Lung microvascular endothelial cell (primary cell): ENCODE data around the gene RAD9A. TPM values are rescaled to one million over a fixed set of nuclear protein-coding genes. Genes with fewer than 3 reads are reported as not detected.

Source experiments
- DNase-seq, 2 donors: peaks; one replicate each; pipeline versions ENCODE4 v3.0.0 to v3.0.0-alpha.2; 2010; ENCODE audit warnings: low read depth in 2 of 2
- total RNA-seq: library from RNA; depleted of rRNA; stranded (reverse); fragments of >200 nt; gene quantifications from 2 replicates; pipeline ENCODE4 v1.2.1, GENCODE V29; 2014

The RAD9A gene
- total RNA-seq, 1 donor from 2014 or later, result 3.0 TPM

DNA sequence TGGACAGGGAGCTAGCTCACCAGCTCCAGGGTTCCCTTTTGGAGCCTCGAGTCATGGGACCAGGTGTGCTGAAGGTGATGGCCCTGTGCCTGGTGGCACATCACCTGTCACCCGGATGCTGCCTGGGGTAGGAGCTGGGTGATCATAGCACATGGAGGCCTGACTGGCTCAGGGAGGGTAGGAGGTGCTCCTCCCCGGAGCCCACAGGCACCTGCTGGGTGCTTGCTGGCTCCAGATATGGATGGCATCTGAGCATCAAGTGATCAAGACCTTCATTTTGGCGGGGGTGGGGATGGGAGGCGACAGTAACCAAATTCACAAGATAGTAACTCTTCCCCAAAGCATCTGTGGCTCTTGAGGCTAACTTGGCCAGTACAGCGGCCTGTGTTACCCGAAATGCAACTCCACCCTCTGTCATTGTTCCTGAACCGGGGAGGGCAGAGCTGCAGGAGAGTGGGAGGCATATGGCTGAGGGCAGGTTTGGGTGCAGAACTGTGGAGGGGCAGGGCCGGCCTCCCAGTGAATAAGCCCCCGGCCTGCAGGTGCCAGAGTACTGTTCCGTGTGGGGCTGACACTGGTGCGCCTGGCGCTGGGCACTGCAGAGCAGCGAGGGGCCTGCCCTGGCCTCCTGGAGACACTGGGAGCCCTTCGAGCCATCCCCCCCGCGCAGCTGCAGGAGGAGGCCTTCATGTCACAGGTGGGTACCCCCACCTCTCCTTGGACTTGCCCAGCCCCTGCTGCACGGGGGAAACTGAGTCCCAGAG, 16.8 kb downstream of the RAD9A start:
- DNase-seq, result no peak

DNA sequence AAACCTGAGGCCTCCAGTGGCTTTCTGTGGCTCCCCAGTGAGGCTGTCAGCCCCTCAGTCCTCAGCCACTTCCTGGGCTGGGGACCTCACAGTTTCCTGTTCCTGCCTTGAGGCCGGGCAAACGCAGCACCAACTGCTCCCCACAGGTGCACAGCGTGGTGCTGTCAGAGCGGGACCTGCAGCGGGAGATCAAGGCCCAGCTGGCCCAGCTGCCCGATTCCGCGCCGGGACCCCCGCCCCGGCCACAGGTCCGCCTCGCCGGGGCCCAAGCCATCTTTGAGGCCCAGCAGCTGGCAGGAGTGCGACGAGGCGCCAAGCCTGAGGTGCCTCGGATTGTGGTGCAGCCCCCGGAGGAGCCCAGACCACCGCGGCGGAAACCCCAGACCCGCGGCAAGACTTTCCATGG, 17.5 kb downstream of the RAD9A start:
- DNase-seq, result no peak

DNA sequence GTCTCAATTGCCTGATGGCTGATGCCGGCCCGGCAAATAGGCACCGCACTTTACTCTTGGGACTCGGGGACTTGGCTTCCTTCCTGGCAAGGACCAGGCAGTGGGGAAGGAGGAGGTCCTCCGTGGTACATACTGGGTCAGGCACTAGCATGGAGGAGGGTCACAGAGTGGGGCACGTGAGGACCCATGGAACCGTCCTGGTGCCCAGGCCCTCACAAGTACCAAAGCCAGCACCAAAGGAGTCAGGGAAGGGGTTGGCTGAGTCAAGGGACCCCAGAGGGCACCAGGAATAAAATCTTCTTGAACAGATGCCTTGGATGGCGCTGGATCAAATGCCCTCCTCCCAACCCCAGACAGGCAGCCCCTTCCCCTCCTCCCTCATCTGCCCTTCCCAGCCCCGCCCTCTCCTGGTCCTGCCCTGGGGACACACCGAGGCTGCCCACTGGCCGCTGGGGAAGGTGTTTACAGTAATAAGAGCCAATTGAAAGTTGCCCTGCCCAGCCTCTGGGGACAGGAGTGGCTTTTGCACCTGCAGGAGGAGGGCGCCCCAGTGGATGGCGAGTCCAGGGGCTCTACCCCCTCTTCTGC, 18.1 kb downstream of the RAD9A start:
- DNase-seq, result no peak

DNA sequence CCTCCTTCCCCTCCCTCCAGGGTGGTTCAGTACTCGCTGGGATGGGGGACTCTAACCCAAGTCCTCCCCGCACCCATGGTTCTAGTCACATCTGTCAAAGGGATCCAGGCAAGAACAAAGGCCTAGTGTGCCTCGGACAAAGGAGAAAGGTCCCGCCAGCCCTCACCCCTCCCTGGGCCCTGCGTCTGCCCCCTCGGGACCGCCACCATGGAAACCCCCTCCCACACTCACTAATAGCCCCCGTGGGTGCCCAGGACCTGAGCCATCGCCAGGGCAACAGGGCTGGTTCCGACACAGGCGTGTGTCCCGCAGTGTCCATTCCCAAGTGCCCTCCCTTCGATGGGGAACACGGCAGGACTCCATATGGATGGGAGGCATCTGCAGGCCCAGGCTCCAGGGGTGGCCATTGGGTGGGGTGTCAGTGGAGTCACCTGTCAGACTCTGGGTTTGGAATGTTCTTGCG, 18.6 kb downstream of the RAD9A start:
- DNase-seq, result no peak

DNA sequence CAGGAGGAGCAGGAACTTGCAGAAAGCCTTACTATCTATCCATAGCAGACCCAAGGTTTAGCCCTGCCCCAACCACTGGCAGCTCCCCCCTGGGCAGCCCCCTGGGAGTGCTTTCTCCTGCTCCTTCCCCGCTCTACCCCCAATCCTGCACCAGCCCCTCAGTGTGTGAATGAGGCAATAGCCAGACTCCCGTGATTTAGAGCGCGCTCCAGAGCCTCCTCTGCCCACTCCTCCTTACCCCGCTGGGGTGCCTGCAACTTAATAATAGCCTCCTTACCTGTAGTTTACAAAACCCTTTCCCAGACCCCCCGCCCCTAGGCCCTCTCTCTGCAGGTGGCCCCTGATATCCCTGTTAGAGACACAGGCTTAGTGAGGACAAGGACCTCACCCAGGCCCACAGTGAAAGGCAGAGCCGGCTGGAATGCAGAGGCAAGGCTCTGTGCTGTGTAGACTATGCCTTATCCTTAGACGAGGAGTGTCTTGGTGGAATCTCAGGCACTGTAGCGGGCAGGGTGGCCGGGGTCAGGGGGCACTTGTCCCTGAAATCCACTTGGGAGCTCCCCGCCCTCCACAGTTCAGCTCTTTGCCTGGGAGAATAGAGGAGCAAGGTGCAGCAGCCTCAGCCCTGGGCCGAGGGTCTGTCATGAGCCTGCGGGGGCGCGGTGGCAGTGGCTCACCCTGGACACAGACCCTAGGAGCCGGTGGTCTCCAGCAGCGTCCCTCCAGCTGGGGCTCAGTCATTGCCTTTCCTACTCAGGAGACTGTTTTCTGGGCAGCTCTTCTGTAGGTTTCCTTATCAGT, 19.4 kb downstream of the RAD9A start:
- no peak for DNase-seq

DNA sequence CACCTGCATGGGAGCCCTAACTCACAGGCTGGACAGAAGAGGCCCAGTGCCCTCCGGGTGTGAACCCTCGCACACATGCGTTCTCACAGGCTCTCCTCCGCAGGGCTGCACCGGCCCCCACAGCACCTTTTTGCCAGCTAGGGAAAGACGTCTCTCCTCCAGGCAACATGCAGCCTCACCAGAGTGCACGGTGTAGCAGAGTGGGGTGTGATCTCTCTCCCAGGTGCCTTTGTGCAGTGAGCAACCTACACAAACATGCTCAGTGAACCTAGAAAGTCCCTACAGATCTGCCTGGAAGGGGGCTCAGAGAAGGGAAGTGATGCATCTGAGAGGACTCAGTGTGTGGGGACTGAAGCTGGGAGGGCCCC, 20.0 kb downstream of the RAD9A start:
- no peak for DNase-seq

DNA sequence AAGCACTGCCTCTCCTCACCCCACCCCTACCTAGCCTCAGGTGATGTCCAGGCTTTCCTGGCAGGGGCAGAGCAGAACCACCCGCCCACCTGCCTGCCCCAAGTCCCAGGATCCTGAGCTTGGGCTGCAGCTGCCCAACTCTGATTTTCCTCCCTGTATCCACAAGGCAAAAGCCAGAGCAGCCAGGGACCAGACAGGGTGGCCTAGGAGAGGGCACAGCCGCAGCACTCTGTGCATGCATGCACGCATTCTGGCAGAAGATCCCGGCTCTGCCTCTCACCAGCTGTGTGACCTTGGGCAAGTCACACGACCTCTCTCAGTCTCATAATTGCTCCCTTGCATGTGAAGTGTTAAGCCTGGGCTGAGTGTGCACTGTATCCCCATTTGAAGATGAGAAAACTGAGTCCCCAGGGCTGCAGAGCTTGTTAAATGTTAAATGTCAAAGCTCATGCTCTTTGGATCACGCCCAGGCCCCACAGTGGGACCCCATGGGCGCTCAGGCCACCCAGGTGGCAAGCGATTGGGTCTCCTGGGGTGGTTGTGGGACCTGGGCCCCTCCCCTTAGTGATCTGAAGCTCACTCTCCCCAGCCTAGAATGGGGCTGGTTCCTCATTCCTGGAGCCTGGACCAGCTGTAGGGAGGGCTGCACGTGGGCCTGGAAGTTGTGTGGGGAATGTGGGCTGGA, 20.9 kb downstream of the RAD9A start:
- DNase-seq, result no peak

DNA sequence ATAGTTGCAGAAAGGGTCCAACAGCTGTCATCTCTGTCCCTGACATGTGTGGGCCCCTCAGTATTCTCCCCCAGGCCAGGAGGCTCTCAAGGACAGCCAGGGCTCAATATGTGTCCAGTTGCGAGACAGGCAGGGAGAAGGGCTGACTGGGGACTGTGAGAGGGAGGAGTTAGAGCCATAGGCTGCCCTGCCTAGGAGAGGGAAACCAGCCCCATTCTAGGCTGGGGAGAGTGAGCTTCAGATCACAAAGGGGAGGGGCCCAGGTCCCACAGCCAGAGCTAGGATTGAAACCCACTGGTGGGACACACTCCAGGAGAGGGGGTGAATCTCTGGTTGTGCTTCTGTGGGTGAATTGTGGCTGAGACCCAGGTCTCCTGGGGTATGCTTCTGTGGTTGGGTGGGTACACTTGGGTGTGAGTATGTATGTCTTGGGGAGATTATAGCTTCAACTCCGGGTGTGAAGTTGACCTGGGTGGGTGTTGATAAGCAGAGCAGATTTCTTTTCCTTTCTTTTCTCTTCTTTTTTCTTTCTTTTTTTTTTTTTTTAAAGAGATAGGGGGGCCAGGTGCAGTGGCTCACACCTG, 21.6 kb downstream of the RAD9A start:
- no peak for DNase-seq

DNA sequence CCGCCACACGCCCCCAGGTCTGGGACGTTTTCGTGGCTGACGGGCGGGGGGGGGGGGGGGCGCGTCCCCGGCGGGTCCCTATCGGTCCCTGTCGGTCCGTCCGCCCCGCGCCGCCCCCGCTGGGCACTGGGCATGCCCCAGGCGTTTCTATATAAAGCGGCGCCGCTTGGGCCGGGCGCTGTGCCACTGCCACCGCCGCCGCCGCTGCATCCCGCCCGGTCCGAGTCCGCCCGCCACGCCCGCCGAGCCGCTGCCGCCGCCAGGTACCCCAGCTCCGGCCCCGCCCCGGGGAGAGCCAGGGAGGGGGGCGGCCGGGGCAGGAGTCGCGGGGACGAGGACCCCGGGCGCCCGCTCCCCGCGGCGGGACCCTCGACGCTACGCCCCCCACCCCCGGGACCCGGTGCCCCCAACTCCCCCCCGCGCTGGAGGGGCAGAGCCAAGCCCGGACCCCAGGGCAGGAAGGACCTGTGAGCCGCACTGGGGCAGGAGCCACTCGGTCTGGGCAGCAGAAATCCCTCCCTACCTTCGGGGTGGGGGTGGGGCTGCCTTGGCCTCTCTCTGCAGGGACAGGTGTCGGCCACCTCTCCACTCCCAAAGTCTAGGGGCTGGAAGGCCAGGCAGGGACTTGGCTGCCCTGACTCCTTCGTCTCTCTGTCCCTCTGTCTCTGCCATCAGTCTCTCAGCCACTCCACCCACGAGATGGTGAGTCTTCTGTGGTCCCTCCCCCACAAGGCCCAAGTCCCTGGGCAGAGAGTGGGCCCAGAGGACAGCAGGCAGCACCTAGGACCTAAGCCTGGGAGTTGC, 23.9 kb downstream of the RAD9A start, which contains the start of gene CARNS1:
CARNS1 (plus strand) TSS at position 178 of the 804 bp plus-strand sequence; CDS start at position 700, 522 bp downstream.
- DNase-seq, result no peak

DNA sequence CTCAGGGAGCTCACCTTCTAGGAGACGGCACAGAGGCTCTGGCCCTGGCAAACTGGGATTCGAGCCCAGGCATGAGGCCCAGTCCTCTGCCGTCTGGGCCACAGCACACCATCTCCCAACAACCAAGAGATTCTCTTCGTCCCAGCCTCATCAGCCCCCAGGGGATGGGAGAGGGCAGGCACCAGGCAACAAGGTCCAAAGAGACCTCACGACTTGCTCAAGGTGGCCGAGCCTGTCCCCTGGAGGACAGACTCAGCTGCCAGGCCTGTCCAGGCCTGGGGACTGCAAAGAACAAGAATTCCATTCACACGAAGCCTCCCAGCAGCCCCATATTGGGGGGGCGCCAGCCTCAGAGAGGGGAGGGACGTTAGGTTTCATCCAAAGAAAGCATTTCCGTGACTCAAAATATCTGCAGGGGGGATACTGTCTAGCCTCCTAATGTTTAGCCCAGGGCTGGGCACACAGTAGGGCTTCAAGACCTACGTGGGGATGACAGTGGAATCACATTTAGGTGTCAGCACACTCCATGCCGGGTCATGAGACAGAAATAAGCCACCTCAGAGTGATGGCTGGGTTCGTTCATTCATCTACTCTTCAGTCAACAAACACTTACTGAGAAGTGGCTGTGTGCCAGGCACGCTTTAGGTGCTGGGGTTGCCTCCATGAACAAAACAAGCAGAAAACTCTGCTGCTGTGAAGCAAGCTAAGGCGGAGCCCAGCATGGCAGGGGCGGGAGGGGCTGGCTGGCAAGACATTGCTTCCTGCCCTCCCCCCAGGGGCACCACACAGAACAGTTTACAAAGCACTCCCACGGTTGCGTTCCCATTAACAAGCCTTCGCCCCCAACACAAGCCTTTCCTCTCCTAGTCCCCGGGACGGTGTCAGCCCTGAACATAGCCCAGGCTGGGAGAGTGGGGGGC, 24.9 kb downstream of the RAD9A start:
- DNase-seq, result peak; percentile 18 to 55

DNA sequence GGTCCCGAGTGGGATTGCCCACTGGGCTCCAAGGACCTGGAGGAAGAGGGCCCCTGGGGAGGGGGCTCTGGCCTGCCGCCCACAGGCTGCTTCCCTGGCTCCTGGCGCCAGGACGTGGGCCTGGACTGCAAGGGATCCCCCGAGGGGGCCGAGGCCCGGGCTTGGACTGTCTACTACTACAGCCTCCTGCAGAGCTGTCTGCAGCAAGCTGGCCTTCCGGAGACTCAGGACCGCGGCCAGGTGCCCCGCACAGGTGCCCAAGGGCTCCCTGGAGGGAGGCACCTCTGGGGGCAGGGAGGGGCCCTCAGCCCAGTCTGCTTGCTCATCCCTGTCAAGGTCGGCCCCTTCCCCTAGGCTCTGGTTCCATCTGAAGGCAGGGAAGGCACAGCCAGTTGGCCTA, 25.6 kb downstream of the RAD9A start:
- no peak for DNase-seq

DNA sequence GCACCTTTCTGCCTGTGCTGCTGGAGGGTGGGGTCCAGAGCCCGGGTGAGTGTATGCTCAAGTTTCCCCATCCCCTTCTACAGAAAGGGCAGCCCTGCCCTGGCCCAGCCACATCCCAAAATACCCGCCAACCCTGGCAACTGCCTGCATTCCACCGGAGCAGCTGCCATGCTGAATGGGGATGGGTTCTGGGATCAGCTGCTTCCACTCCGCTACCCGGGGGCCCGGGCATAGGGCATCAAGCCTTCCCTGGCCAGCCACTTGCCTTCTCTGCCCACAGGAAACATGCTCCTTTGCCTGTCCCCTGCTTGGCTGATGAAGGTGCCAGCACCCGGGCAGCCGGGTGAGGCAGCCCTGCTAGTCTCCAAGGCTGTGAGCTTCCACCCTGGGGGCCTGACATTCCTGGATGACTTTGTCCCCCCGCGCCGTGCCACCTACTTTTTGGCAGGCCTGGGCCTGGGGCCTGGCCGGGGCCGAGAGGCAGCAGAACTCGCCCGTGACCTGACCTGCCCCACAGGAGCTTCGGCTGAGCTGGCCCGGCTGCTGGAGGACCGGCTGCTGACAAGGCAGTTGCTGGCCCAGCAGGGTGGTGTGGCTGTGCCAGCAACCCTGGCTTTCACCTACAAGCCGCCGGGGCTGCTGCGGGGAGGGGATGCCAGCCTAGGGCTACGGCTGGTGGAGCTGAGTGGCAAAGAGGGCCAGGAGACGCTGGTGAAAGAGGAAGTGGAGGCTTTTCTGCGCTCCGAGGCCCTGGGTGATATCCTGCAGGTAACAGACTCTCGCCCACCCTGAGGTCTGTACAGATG, 26.9 kb downstream of the RAD9A start:
- no peak for DNase-seq

DNA sequence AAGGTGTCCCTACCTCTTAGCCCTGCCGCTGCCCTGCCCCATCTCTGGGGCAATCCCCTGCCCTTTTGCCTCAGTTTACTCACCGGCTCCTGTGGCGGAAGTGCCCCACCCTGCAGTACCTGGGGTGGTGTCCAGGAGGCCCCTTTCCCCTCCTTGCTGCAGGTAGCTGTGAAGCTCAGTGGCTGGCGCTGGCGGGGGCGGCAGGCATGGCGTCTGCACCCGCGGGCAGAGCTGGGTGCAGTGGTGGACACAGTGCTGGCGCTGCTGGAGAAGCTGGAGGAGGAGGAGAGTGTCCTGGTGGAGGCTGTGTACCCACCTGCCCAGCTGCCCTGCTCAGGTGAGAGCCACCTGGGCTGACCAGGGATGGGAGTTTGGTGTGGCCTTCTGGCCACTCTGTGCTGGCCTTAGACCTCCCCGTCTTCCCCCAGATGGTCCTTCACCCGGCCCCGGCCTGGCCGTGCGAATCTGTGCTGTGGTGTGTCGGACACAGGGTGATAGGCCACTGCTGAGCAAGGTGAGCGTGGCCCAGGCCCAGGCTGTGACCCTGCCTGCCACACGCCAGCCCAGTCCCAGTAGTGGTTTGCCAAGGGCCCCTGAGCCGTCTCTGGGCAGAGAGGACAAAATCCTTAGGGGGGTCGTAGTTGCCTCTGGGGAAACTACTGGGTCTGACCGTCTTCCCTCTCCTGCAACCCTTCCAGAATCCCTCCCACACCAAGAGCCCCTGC, 27.7 kb downstream of the RAD9A start:
- no peak for DNase-seq

DNA sequence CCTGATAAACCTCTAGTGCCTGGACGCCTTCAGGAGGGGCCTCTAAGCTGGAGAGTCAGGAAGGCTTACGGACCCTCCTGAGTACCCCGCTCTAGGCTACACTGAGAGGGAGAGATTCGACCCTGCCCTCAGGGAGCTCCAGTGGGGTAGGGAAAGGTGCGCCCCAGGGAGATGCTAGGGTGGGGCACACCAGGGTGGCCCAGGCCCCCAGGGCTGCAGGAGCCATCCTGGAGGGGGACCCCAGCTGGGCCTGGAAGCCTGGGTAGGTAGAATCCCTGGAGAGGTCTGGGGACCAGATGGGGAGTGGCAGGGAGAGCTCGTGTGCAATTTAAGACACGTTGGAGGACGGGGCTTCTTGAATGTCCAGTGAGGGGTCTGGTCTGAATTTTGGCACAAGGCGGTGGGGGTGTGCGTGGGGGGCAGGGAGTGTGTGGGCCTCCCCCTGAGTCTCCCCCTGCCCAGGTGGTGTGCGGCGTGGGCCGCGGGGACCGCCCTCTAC, 28.4 kb downstream of the RAD9A start:
- no peak for DNase-seq

DNA sequence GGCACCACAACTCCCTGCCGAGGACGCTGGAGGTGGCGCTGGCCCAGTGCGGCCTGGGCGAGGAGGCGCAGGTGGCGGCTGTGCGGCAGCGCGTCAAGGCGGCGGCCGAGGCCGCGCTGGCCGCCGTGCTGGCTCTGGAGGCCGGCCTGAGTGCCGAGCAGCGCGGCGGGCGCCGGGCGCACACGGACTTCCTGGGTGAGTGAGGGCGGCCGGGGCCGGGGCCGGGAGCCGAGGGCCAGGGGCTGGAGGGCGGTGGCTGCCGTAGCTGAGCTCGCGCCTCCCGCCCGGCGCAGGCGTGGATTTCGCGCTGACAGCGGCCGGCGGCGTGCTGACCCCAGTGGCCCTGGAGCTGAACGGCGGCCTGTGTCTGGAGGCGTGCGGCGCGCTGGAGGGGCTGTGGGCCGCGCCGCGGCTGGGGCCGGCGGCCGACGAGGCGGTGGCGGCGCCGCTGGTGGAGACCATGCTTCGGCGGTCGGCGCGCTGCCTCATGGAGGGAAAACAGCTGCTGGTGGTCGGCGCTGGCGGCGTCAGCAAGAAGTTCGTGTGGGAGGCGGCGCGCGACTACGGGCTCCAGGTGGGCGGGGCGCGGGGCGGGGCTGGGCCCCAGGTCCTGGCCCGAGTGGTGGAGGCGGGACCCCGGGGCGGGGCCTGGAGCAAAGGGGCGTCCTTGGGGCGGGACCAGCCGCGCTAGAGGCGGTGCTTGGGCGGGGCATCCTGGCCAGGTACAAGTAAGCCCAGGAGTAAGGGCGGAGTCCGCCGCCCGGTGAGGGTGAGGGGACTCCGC, 29.1 kb downstream of the RAD9A start:
- peak; percentile 90 to 94 for DNase-seq

DNA sequence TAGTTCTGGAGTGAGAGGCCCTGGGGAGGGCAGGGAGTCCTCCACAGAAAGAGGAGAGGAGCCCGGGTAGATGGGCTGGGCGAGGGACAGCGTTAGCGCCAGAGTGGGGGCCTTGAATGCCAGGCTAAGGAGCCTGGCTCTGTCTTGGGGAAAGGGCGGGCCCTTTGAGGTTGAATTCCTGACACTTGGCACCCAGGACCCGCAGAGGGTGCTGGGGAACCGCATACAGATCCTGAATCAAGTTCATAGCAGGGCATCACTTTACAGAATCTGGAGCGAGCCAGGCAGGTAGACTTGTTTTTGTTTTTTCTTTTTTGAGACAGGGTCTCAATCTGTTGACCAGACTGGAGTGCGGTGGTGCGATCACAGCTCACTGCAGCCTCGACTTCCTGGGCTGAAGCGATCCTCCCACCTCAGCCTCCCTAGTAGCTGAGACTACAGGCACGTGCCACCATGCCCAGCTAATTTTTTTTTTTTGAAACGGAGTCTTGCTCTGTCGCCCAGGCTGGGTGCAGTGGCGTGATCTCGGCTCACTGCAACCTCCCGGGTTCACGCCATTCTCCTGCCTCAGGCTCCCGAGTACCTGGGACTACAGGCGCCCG, 29.7 kb downstream of the RAD9A start:
- no peak for DNase-seq

DNA sequence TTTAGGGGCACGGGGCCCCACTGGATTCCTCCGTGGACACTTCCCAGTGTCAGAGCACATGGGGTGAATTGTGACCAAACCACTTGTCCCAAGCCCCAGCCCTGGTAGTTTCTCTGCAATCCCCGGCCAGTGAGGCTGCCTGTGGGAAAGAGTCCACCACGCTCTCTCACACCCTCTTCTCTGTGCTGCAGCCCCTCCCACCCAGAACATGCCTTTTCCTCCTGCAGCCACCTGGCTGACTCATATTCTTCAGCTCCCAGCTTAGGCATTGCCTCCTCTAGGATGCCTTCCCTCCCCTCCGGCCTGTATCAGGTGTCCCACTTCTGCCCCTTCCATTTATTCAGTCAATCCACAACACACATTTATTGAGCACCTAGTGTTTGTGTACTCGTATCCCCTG, 31.1 kb downstream of the RAD9A start:
- no peak for DNase-seq
